Stimulated activated CD8-positive, alpha-beta memory T cell treated with anti-CD3 and anti-CD28 coated beads, Interleukin-15, amount 100 ng/mL, for 1 hour (primary cell): Measurements from ENCODE around the gene EXOSC10.
A peak's percentile ranks its signal among the peaks of the same experiment; 100 is the strongest.

Source experiments
- DNase-seq: peaks from one replicate; pipeline ENCODE4 v3.0.0-alpha.2; 2020; ENCODE audit warnings: low read depth

EXOSC10 gene

GRCh38 chr1:11099310-11100148 is at the start of gene EXOSC10:
Gene EXOSC10 (minus strand): TSS chr1:11099869. CDS start chr1:11099831, 38 bp downstream.
- peak; percentile 89 for DNase-seq

- no peak for DNase-seq
These were observed 47.6 kb upstream of the EXOSC10 start for GRCh38 chr1:11147197-11147770.

- no peak for DNase-seq
These were observed 46.1 kb upstream of the EXOSC10 start for GRCh38 chr1:11145741-11146140.

- no peak for DNase-seq
These were observed 45.0 kb upstream of the EXOSC10 start for GRCh38 chr1:11144570-11145256.

GRCh38 chr1:11143907-11144306 is 44.2 kb upstream of the EXOSC10 start:
- DNase-seq, result no peak

- no peak for DNase-seq
These were observed 43.7 kb upstream of the EXOSC10 start for GRCh38 chr1:11143401-11143800.

- DNase-seq, result no peak
These were observed 43.1 kb upstream of the EXOSC10 start for GRCh38 chr1:11142618-11143391.

GRCh38 chr1:11138952-11139351 is 39.3 kb upstream of the EXOSC10 start:
- no peak for DNase-seq

- no peak for DNase-seq
These were observed 38.4 kb upstream of the EXOSC10 start for GRCh38 chr1:11138029-11138428.

- DNase-seq, result no peak
These were observed 35.2 kb upstream of the EXOSC10 start for GRCh38 chr1:11134898-11135266.

GRCh38 chr1:11134251-11134897 is 34.7 kb upstream of the EXOSC10 start:
- DNase-seq, result no peak

GRCh38 chr1:11132563-11133293 is 33.1 kb upstream of the EXOSC10 start:
- DNase-seq, result no peak

- DNase-seq, result no peak
These were observed 32.1 kb upstream of the EXOSC10 start for GRCh38 chr1:11131816-11132215.

- no peak for DNase-seq
These were observed 30.7 kb upstream of the EXOSC10 start for GRCh38 chr1:11130406-11130805.

GRCh38 chr1:11129649-11130390 is 30.2 kb upstream of the EXOSC10 start:
- DNase-seq, result no peak

GRCh38 chr1:11126569-11126968 is 26.9 kb upstream of the EXOSC10 start:
- no peak for DNase-seq

GRCh38 chr1:11125931-11126330 is 26.3 kb upstream of the EXOSC10 start:
- DNase-seq, result no peak

- DNase-seq, result no peak
These were observed 25.3 kb upstream of the EXOSC10 start for GRCh38 chr1:11124965-11125364.

- DNase-seq, result no peak
These were observed 16.6 kb upstream of the EXOSC10 start for GRCh38 chr1:11116318-11116717.

GRCh38 chr1:11114966-11115365 is 15.3 kb upstream of the EXOSC10 start:
- DNase-seq, result no peak
